IPS-18a (cell line): ENCODE results near the gene RBPJL.
A peak's percentile ranks its signal among the peaks of the same experiment; 100 is the strongest.

Source experiments
- H3K27ac ChIP-seq: one replicate; pipeline ENCODE4 v1.5.1; 2013; ENCODE audit warnings: low read length
- H3K27me3 ChIP-seq: one replicate; pipeline ENCODE4 v1.6.1; 2013; ENCODE audit warnings: mild to moderate bottlenecking, low read length; ENCODE audit not compliant: control insufficient read depth, insufficient read depth
- H3K36me3 ChIP-seq: one replicate; pipeline ENCODE4 v1.6.1; 2013; ENCODE audit warnings: low read depth, low read length; ENCODE audit not compliant: control insufficient read depth
- H3K4me1 ChIP-seq: one replicate; pipeline ENCODE4 v1.6.1; 2013; ENCODE audit warnings: low read depth, low read length; ENCODE audit not compliant: control insufficient read depth
- H3K4me3 ChIP-seq: one replicate; pipeline ENCODE4 v1.5.1; 2013; ENCODE audit warnings: low read length
- H3K9ac ChIP-seq: one replicate; pipeline ENCODE4 v1.6.1; 2013; ENCODE audit warnings: mild to moderate bottlenecking, low read length, moderate library complexity
- H3K9me3 ChIP-seq: one replicate; pipeline ENCODE4 v1.6.1; 2013; ENCODE audit warnings: low read depth, low read length; ENCODE audit not compliant: control insufficient read depth

The RBPJL gene

GRCh38 chr20:45359406-45360148 is 52.9 kb downstream of the RBPJL start:
- H3K36me3 ChIP-seq: no peaks in the 10 kb centered on the region
- H3K9me3 ChIP-seq: no peaks in the 10 kb centered on the region
- H3K9ac ChIP-seq: no peak overlapping the region
- no peak overlapping the region for H3K27ac ChIP-seq
- no peak overlapping the region for H3K4me3 ChIP-seq
- peaks cover 9% of the 10 kb centered on the region for H3K4me1 ChIP-seq
- H3K27me3 ChIP-seq: no peaks in the 10 kb centered on the region

- Histone ChIP-seq H3K36me3 (peaks cover 7% of the 10 kb centered on the region), H3K27me3 (no peaks in the 10 kb centered on the region), H3K9ac (no peak overlapping the region), H3K4me3 (no peak overlapping the region), H3K9me3 (no peaks in the 10 kb centered on the region), H3K4me1 (peaks cover 9% of the 10 kb centered on the region), H3K27ac (no peak overlapping the region)
These were observed 55.2 kb downstream of the RBPJL start for GRCh38 chr20:45361793-45362192.

GRCh38 chr20:45362804-45363610 is 56.4 kb downstream of the RBPJL start, which contains the start of gene SYS1:
TSS of gene SYS1 (plus strand) at chr20:45363156. CDS start at chr20:45363532, 376 bp downstream.
- Histone ChIP-seq H3K9me3 (no peaks in the 10 kb centered on the region), H3K36me3 (peaks cover 15% of the 10 kb centered on the region), H3K4me1 (peaks cover 9% of the 10 kb centered on the region), H3K27ac (peak within 1 kb of the TSS; percentile 51), H3K9ac (peak within 1 kb of the TSS; percentile 77), H3K4me3 (peak within 1 kb of the TSS; percentile 95), H3K27me3 (no peaks in the 10 kb centered on the region)

- Histone ChIP-seq H3K9ac (peak overlapping the region; percentile 77), H3K4me1 (peaks cover 9% of the 10 kb centered on the region), H3K27ac (no peak overlapping the region), H3K36me3 (peaks cover 21% of the 10 kb centered on the region), H3K27me3 (no peaks in the 10 kb centered on the region), H3K9me3 (no peaks in the 10 kb centered on the region), H3K4me3 (peak overlapping the region; percentile 95)
These were observed 57.2 kb downstream of the RBPJL start for GRCh38 chr20:45363611-45364492.

GRCh38 chr20:45365444-45365970 is 58.9 kb downstream of the RBPJL start:
- Histone ChIP-seq H3K27ac (no peak overlapping the region), H3K4me1 (peaks cover 5% of the 10 kb centered on the region), H3K4me3 (no peak overlapping the region), H3K27me3 (no peaks in the 10 kb centered on the region), H3K9me3 (no peaks in the 10 kb centered on the region), H3K9ac (no peak overlapping the region), H3K36me3 (peaks cover 21% of the 10 kb centered on the region)

GRCh38 chr20:45366192-45366591 is 59.6 kb downstream of the RBPJL start:
- H3K27ac ChIP-seq: no peak overlapping the region
- peaks cover 21% of the 10 kb centered on the region for H3K36me3 ChIP-seq
- no peaks in the 10 kb centered on the region for H3K27me3 ChIP-seq
- no peak overlapping the region for H3K4me3 ChIP-seq
- H3K4me1 ChIP-seq: peaks cover 5% of the 10 kb centered on the region
- H3K9me3 ChIP-seq: no peaks in the 10 kb centered on the region
- no peak overlapping the region for H3K9ac ChIP-seq

- Histone ChIP-seq H3K4me3 (no peak overlapping the region), H3K27ac (no peak overlapping the region), H3K4me1 (peaks cover 5% of the 10 kb centered on the region), H3K27me3 (no peaks in the 10 kb centered on the region), H3K9ac (no peak overlapping the region), H3K9me3 (no peaks in the 10 kb centered on the region), H3K36me3 (peaks cover 21% of the 10 kb centered on the region)
These were observed 60.0 kb downstream of the RBPJL start for GRCh38 chr20:45366631-45367030.

- no peak overlapping the region for H3K9ac ChIP-seq
- no peak overlapping the region for H3K27ac ChIP-seq
- H3K27me3 ChIP-seq: no peaks in the 10 kb centered on the region
- H3K4me1 ChIP-seq: peaks cover 5% of the 10 kb centered on the region
- H3K36me3 ChIP-seq: peaks cover 21% of the 10 kb centered on the region
- no peaks in the 10 kb centered on the region for H3K9me3 ChIP-seq
- no peak overlapping the region for H3K4me3 ChIP-seq
These were observed 60.5 kb downstream of the RBPJL start for GRCh38 chr20:45367126-45367525.
